GM12872 (cell line): ENCODE data around the gene DSC2.

Experiments used
- CTCF ChIP-seq: IDR thresholded peaks from 3 replicates; pipeline ENCODE4 v1.5.1; 2011; ENCODE audit warnings: low read depth, mild to moderate bottlenecking, low read length, moderate library complexity; ENCODE audit not compliant: insufficient read depth

Gene DSC2

GRCh38 chr18:31129398-31130115 is 27.3 kb upstream of the DSC2 start:
- TF ChIP-seq CTCF: no peak

- no peak for TF ChIP-seq CTCF
Observed at GRCh38 chr18:31125878-31126277, 23.7 kb upstream of the DSC2 start.

- no peak for TF ChIP-seq CTCF
Observed at GRCh38 chr18:31120594-31120993, 18.4 kb upstream of the DSC2 start.

GRCh38 chr18:31116853-31117595 is 14.8 kb upstream of the DSC2 start:
- TF ChIP-seq CTCF: no peak

- TF ChIP-seq CTCF: no peak
Observed at GRCh38 chr18:31112804-31113203, 10.6 kb upstream of the DSC2 start.

GRCh38 chr18:31105733-31106132 is 3.5 kb upstream of the DSC2 start:
- TF ChIP-seq CTCF: no peak

- TF ChIP-seq CTCF: no peak
Observed at GRCh38 chr18:31104444-31104843, 2.2 kb upstream of the DSC2 start.
